Neural crest cell (in vitro differentiated cells): ENCODE data around the gene TNFRSF13B. TPM values are rescaled to one million over a fixed set of nuclear protein-coding genes. Genes with fewer than 3 reads are reported as not detected.
A peak's percentile ranks its signal among the peaks of the same experiment; 100 is the strongest.
"Not testable (repeated sequence)": the region's sequence is repeated elsewhere in the genome, so short reads cannot be mapped to it uniquely, and the experiment has no call there.

ENCODE experiments used
- DNase-seq: peaks from one replicate; pipeline ENCODE4 v3.0.0; 2021; ENCODE audit warnings: low read depth, mixed read lengths, low spot score
- H3K27ac Mint-ChIP-seq: one replicate; pipeline ENCODE4 v1.8.0; 2021; ENCODE audit warnings: mild to moderate bottlenecking, mixed read lengths; ENCODE audit not compliant: unreplicated experiment
- H3K27me3 Mint-ChIP-seq: 2 replicates; pipeline ENCODE4 v1.8.0; 2021; ENCODE audit warnings: low read depth, mild to moderate bottlenecking, mixed read lengths
- H3K36me3 Mint-ChIP-seq: 2 replicates; pipeline ENCODE4 v1.8.0; 2021; ENCODE audit warnings: low read depth, mild to moderate bottlenecking, mixed read lengths
- H3K4me1 Mint-ChIP-seq: 2 replicates; pipeline ENCODE4 v1.8.0; 2021; ENCODE audit warnings: mixed read lengths
- H3K4me3 Mint-ChIP-seq: one replicate; pipeline ENCODE4 v1.8.0; 2021; ENCODE audit warnings: mild to moderate bottlenecking, mixed read lengths
- H3K9me3 Mint-ChIP-seq: 2 replicates; pipeline ENCODE4 v1.8.0; 2021; ENCODE audit warnings: mixed read lengths
- total RNA-seq: library from RNA; stranded (reverse); gene quantifications from 2 replicates; pipeline ENCODE4 v1.2.1, GENCODE V29; 2021
- TF ChIP-seq, protein P1 (sequence below): fragments of 200-600 bp; sonication (generic); conservative IDR thresholded peaks from 2 replicates; pipeline ENCODE4 v1.5.0; 2021; ENCODE audit warnings: antibody characterized with exemption, mild to moderate bottlenecking

TNFRSF13B gene
- total RNA-seq, 1 donor from 2014 or later = not detected

DNA sequence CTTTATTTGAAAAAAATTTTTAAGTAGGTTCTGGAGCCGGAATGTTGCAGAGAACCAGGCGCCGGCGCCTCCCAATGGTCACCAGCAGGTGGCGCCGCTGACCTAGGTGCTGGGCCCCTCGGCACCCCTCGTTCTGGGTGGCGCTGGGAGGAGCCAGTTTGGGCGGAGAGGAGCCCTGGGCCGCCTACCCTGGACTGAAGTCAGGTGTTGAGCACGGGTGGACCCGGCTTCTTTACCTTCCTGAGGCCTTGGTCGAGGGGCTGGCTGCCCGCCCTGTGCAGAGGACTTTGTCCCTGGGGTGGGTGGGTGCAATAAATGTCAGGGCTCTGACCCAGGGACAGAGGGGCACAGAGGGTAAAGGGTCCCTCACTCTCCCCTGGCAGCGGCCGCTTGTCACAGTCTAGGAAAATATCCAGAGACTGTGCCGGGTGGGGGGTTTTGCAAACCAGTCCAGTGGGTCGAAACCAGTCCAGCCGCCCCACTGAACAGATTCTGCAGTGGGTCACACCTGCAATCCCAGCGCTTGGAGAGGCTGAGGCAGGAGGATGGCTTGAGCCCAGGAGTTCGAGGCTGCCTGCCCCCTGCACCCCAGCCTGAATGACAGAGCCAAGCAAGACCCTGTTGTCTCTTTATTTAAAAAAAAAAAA is 30.1 kb upstream of the TNFRSF13B start:
- H3K27me3 Mint-ChIP-seq = no peaks in the 10 kb centered on the region
- no peaks in the 10 kb centered on the region for H3K36me3 Mint-ChIP-seq
- DNase-seq = peak; percentile 79
- H3K9me3 Mint-ChIP-seq = no peaks in the 10 kb centered on the region
- no peaks in the 10 kb centered on the region for H3K4me1 Mint-ChIP-seq
- TF ChIP-seq, protein P1, sequence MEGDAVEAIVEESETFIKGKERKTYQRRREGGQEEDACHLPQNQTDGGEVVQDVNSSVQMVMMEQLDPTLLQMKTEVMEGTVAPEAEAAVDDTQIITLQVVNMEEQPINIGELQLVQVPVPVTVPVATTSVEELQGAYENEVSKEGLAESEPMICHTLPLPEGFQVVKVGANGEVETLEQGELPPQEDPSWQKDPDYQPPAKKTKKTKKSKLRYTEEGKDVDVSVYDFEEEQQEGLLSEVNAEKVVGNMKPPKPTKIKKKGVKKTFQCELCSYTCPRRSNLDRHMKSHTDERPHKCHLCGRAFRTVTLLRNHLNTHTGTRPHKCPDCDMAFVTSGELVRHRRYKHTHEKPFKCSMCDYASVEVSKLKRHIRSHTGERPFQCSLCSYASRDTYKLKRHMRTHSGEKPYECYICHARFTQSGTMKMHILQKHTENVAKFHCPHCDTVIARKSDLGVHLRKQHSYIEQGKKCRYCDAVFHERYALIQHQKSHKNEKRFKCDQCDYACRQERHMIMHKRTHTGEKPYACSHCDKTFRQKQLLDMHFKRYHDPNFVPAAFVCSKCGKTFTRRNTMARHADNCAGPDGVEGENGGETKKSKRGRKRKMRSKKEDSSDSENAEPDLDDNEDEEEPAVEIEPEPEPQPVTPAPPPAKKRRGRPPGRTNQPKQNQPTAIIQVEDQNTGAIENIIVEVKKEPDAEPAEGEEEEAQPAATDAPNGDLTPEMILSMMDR = peak; percentile 99
- H3K4me3 Mint-ChIP-seq = no peak overlapping the region
- no peak overlapping the region for H3K27ac Mint-ChIP-seq

DNA sequence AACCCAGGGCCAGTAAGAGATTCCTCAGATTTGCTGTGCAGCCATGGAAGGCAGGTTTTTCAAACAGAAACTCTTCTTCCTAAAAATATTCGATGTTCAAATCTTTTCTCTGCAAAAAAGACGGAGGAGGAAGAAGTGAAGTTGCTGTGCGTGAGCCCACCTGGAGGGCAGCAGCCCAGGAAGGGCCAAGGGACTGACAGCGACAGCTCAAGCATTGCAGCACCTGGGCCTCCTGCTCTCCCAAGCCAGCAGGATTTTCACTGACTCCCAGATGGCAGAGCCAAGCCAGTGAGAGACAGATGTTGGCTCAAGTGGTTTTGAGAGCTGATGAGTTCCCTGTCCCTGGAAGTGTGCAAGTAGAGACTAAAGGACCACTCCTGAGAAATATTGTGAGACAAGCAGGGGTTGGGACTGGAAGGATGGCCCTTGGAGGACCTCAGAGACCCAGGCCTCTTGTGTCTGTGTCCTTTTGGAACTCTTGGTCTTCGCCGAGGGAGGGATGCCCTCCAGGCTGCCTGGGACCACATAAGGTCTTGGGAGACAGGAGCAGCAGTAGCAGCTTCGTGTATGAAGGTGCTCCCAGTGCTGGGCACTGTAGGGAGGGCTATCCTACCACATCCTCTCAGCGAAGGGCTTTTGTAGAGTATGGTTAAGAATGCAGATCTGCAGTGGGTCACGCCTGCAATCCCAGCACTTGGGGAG is 29.3 kb upstream of the TNFRSF13B start:
- no peak for DNase-seq
- H3K4me3 Mint-ChIP-seq = no peak overlapping the region
- TF ChIP-seq, protein P1 = no peak
- no peaks in the 10 kb centered on the region for H3K36me3 Mint-ChIP-seq
- H3K9me3 Mint-ChIP-seq = no peaks in the 10 kb centered on the region
- no peak overlapping the region for H3K27ac Mint-ChIP-seq
- H3K4me1 Mint-ChIP-seq = no peaks in the 10 kb centered on the region
- no peaks in the 10 kb centered on the region for H3K27me3 Mint-ChIP-seq

DNA sequence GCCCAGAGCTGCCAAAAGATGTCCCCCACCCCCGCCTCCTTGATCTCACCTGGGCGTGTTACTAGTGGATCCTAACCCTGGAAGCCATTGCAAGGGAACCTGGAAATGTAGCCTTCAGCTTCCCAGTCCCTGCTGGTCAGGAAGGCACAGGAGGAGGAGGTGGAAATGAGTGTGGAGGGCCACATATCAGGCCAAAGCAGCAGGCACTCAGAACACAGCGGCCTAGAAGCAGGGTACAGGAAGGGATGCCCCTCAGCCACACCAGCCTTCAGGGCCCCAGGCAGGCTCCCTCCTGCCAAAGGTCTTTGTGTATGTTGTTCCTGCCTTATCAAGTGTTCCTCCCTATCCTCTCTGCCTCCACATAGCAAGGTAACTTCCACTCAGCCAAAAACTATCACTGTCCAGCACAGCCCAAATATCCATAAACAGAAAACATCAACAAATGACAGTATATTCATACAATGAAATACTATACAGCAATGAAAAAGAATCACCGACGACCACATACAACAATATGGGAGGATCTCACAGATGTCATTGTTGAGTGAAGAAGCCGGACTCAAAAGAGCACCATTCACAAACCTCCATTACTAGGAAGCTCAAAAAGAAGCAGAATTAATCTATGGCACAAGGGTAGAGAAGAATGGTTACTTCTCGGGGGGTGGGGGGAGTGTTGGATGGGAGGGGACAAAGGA is 28.2 kb upstream of the TNFRSF13B start:
- H3K27me3 Mint-ChIP-seq = no peaks in the 10 kb centered on the region
- H3K27ac Mint-ChIP-seq = no peak overlapping the region
- TF ChIP-seq, protein P1 = no peak
- no peaks in the 10 kb centered on the region for H3K36me3 Mint-ChIP-seq
- DNase-seq = no peak
- H3K4me1 Mint-ChIP-seq = no peaks in the 10 kb centered on the region
- H3K4me3 Mint-ChIP-seq = no peak overlapping the region
- H3K9me3 Mint-ChIP-seq = no peaks in the 10 kb centered on the region

DNA sequence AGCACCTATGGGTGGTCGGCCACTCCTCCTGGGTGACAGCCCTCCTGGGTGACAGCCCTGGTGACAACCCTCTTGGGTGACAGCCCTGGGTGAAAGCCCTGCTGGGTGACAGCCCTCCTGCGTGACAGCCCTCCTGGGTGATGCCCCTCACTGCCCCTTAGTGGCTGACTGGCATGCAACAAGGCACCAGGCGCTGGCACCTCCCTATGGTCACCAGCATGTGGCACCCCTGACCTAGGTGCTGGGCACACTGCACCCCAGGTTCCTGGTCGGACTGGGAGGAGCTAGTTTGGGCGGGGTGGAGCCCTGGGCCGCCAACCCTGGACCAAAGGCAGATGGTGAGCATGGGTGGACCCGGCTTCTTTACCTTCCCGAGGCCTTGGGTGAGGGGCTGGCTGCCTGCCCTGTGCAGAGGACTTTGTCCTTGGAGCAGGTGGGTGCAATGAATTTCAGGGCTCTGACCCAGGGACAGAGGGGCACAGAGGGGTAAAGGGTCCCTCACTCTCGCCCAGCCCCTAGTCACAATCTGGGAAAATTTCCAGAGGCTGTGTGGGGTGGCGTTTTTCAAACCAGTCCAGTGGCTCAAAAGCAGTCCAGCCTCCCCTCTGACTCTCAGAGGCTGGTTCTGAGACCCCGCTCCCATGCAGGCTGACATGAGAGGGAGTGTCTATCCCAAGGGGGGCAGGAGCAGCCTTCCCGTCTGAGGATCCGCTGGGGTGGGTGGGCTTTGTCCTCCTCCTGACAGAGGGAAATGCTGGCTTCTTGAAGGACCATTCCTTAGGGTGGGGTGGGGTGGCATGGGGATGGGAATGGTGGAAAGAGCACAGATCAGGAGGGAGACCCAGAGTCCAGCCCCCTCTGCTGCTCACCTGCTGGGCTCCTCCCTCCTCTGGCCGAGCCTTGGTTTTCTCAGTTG is 25.9 kb upstream of the TNFRSF13B start:
- Mint-ChIP-seq H3K27me3 (no peaks in the 10 kb centered on the region), H3K4me1 (no peaks in the 10 kb centered on the region), H3K9me3 (no peaks in the 10 kb centered on the region), H3K4me3 (no peak overlapping the region), H3K36me3 (no peaks in the 10 kb centered on the region), H3K27ac (no peak overlapping the region)
- TF ChIP-seq, protein P1 = no peak
- DNase-seq = no peak

DNA sequence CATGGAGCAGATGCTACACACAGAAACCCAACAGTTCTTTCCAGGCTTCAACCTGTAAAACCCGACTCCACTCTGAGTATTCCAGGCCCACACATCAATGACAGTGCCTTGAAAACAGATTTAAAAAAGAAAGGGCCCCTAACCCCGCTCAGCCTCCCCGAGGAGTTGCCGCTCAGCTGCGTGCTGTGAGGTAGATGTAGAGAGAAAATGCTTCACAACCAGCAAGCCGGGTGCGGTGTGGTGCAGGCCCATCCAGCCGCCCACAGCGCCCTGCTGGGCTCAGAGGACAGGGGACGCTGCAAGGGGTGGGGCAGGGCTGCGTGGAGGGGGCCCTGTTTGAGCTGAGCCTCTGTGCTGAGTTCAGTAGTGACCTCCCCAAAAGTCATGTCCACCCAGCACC is 24.8 kb upstream of the TNFRSF13B start:
- not testable (repeated sequence) for H3K27me3 Mint-ChIP-seq, H3K4me3 Mint-ChIP-seq, H3K4me1 Mint-ChIP-seq, H3K9me3 Mint-ChIP-seq, H3K27ac Mint-ChIP-seq, DNase-seq, H3K36me3 Mint-ChIP-seq
